Measurements from ENCODE around the gene ACER3. TPM values are rescaled to one million over a fixed set of nuclear protein-coding genes. Genes with fewer than 3 reads are reported as not detected.
"Not testable (repeated sequence)": the region's sequence is repeated elsewhere in the genome, so short reads cannot be mapped to it uniquely, and the experiment has no call there.

ACER3 gene
- total RNA-seq, 1 donor from 2014 or later: 15.6 TPM

DNA sequence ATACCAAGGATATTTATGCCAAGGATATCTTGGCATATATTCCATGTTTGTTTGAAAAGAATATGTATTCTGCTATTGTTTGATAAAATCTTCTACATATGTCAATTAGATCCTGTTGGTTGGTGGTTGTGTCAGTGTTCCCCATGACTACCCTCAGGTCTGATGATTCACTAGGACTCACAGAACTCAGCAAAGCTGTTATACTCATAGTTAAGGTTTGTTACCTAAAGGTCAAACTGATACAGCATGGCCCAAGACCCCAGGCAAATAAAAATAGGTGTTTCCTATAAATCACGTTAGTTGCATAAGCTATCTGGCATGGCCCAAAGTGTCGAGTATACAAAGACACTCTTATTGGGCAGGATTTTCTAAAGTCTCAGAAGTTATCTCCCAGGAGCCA, 143.2 kb downstream of the ACER3 start:
- no peak for DNase-seq (ENCODE audit: low spot score)
- intact Hi-C loops (cut with micrococcal nuclease): no loop called here
- Mint-ChIP-seq H3K36me3 (ENCODE audit: low read depth) (peaks cover 14% of the 10 kb centered on the region), H3K27ac (no peak overlapping the region), H3K4me3 (ENCODE audit: low read depth) (no peak overlapping the region), H3K4me1 (ENCODE audit: low read depth) (peaks cover 6% of the 10 kb centered on the region), H3K9me3 (no peaks in the 10 kb centered on the region), H3K27me3 (ENCODE audit: low read depth) (no peaks in the 10 kb centered on the region)

GRCh38 chr11:77009533-77010160, 148.9 kb downstream of the ACER3 start:
- intact Hi-C loops (cut with micrococcal nuclease): no loop called here
- H3K27ac Mint-ChIP-seq: no peak overlapping the region
- DNase-seq (ENCODE audit: low spot score): no peak
- H3K9me3 Mint-ChIP-seq: no peaks in the 10 kb centered on the region
- H3K27me3 Mint-ChIP-seq (ENCODE audit: low read depth): no peaks in the 10 kb centered on the region
- H3K4me1 Mint-ChIP-seq (ENCODE audit: low read depth): no peaks in the 10 kb centered on the region
- H3K36me3 Mint-ChIP-seq (ENCODE audit: low read depth): peaks cover 6% of the 10 kb centered on the region
- H3K4me3 Mint-ChIP-seq (ENCODE audit: low read depth): no peak overlapping the region

GRCh38 chr11:77014669-77015068, 154.0 kb downstream of the ACER3 start:
- H3K36me3 Mint-ChIP-seq (ENCODE audit: low read depth): peaks cover 18% of the 10 kb centered on the region
- DNase-seq (ENCODE audit: low spot score): no peak
- H3K4me1 Mint-ChIP-seq (ENCODE audit: low read depth): peaks cover 11% of the 10 kb centered on the region
- H3K27ac Mint-ChIP-seq: no peak overlapping the region
- H3K4me3 Mint-ChIP-seq (ENCODE audit: low read depth): no peak overlapping the region
- H3K27me3 Mint-ChIP-seq (ENCODE audit: low read depth): no peaks in the 10 kb centered on the region
- H3K9me3 Mint-ChIP-seq: no peaks in the 10 kb centered on the region
- intact Hi-C loops (cut with micrococcal nuclease): no loop called here

GRCh38 chr11:77018396-77018924, 157.7 kb downstream of the ACER3 start:
- H3K4me3 Mint-ChIP-seq (ENCODE audit: low read depth); H3K27me3 Mint-ChIP-seq (ENCODE audit: low read depth); DNase-seq (ENCODE audit: low spot score); intact Hi-C loops (cut with micrococcal nuclease); H3K9me3 Mint-ChIP-seq: not testable (repeated sequence)
- Mint-ChIP-seq H3K36me3 (ENCODE audit: low read depth) (peaks cover 27% of the 10 kb centered on the region), H3K4me1 (ENCODE audit: low read depth) (peaks cover 18% of the 10 kb centered on the region), H3K27ac (peak overlapping the region; percentile 51)

DNA sequence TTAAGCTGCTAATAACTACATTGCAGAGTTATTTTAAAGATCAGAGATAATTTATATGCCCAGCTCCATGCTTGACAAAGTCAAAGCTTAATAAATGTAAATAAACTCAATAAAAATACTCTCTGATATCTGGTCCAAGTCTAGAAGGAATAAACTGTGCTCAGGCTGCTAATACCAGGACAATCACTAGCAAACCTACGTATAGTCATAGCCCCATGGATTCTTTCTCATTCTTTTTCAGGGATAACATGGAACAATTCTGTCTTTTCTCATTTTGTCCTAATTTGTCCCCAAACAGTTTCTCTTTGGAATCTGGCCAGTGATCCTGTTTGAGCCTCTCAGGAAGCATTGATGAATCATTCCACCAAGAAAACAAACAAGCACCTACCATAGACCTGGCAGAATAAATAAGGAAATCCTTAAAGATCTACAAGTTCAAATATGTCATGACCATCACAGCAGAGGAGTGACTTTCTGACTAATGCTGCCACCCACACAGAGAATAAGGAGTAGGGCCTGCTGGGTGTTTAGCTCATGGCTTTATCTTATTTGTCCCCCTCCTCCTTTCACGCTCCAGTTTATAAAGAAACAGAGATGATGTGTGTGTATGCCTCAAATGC, 159.4 kb downstream of the ACER3 start:
- intact Hi-C loops (cut with micrococcal nuclease): no loop called here
- no peak overlapping the region for H3K4me3 Mint-ChIP-seq (ENCODE audit: low read depth)
- H3K27me3 Mint-ChIP-seq (ENCODE audit: low read depth): no peaks in the 10 kb centered on the region
- H3K36me3 Mint-ChIP-seq (ENCODE audit: low read depth): peaks cover 27% of the 10 kb centered on the region
- H3K9me3 Mint-ChIP-seq: no peaks in the 10 kb centered on the region
- peaks cover 18% of the 10 kb centered on the region for H3K4me1 Mint-ChIP-seq (ENCODE audit: low read depth)
- no peak overlapping the region for H3K27ac Mint-ChIP-seq
- DNase-seq (ENCODE audit: low spot score): no peak

GRCh38 chr11:77020734-77021133, 160.0 kb downstream of the ACER3 start:
- Mint-ChIP-seq H3K4me3 (ENCODE audit: low read depth) (no peak overlapping the region), H3K27ac (no peak overlapping the region), H3K4me1 (ENCODE audit: low read depth) (peaks cover 18% of the 10 kb centered on the region), H3K36me3 (ENCODE audit: low read depth) (peaks cover 27% of the 10 kb centered on the region), H3K27me3 (ENCODE audit: low read depth) (no peaks in the 10 kb centered on the region), H3K9me3 (no peaks in the 10 kb centered on the region)
- intact Hi-C loops (cut with micrococcal nuclease): no loop called here
- DNase-seq (ENCODE audit: low spot score): no peak

- no peak for DNase-seq (ENCODE audit: low spot score)
- Mint-ChIP-seq H3K36me3 (ENCODE audit: low read depth) (peaks cover 9% of the 10 kb centered on the region), H3K27ac (no peak overlapping the region), H3K9me3 (no peaks in the 10 kb centered on the region), H3K4me1 (ENCODE audit: low read depth) (peaks cover 7% of the 10 kb centered on the region), H3K4me3 (ENCODE audit: low read depth) (no peak overlapping the region), H3K27me3 (ENCODE audit: low read depth) (peaks cover 2% of the 10 kb centered on the region)
- intact Hi-C loops (cut with micrococcal nuclease): no loop called here
Measured at GRCh38 chr11:77024745-77025144, 164.0 kb downstream of the ACER3 start.

DNA sequence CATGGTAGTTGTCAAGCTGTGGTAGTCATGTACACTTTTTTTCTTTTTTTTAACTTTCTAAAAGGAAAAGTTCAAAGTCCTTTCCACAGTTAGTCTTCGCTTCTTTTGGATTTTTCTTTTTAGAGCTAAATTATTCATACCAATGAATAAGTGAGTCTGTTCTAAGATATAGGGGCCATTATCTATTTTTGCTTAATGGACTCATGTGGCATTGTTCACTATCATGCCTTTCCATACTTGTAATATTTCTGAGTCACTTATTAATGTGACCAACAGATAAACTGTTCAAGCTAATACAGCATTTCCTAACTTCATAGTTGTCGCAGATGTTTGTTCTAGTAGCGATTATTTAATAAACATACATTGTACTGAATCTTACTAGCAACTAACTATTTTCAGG, 165.5 kb downstream of the ACER3 start:
- Mint-ChIP-seq H3K36me3 (ENCODE audit: low read depth) (peaks cover 3% of the 10 kb centered on the region), H3K27me3 (ENCODE audit: low read depth) (peaks cover 2% of the 10 kb centered on the region), H3K27ac (no peak overlapping the region), H3K4me1 (ENCODE audit: low read depth) (no peaks in the 10 kb centered on the region), H3K4me3 (ENCODE audit: low read depth) (no peak overlapping the region), H3K9me3 (no peaks in the 10 kb centered on the region)
- intact Hi-C loops (cut with micrococcal nuclease): no loop called here
- DNase-seq (ENCODE audit: low spot score): no peak

GRCh38 chr11:77026743-77027142, 166.0 kb downstream of the ACER3 start:
- intact Hi-C loops (cut with micrococcal nuclease): no loop called here
- Mint-ChIP-seq H3K27ac (no peak overlapping the region), H3K9me3 (no peaks in the 10 kb centered on the region), H3K4me3 (ENCODE audit: low read depth) (no peak overlapping the region), H3K36me3 (ENCODE audit: low read depth) (peaks cover 2% of the 10 kb centered on the region), H3K4me1 (ENCODE audit: low read depth) (no peaks in the 10 kb centered on the region), H3K27me3 (ENCODE audit: low read depth) (peaks cover 2% of the 10 kb centered on the region)
- DNase-seq (ENCODE audit: low spot score): no peak

DNA sequence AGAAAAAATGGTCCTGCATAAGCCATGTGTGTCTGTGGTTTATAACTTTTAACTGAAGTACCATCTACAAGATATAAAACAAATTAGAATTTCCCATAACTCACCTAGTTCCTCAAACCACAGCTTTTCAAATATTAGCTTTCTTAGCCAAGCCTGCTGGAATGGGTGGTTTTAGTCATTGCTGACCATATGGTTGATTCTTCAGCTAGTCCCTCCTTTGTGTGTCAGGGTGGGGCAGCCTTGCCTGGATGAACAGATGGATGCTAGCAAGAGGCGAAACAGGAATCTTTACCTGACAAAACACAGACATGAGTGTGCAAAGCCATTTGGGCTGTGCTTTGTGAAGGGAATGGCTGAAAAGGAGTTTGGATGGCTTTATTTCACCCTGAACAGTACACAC, 166.6 kb downstream of the ACER3 start:
- no peak for DNase-seq (ENCODE audit: low spot score)
- peaks cover 2% of the 10 kb centered on the region for H3K27me3 Mint-ChIP-seq (ENCODE audit: low read depth)
- H3K4me1 Mint-ChIP-seq (ENCODE audit: low read depth): no peaks in the 10 kb centered on the region
- H3K4me3 Mint-ChIP-seq (ENCODE audit: low read depth): no peak overlapping the region
- no peak overlapping the region for H3K27ac Mint-ChIP-seq
- no peaks in the 10 kb centered on the region for H3K9me3 Mint-ChIP-seq
- H3K36me3 Mint-ChIP-seq (ENCODE audit: low read depth): no peaks in the 10 kb centered on the region
- intact Hi-C loops (cut with micrococcal nuclease): no loop called here

GRCh38 chr11:77029829-77030228, 169.1 kb downstream of the ACER3 start:
- Mint-ChIP-seq H3K27ac (no peak overlapping the region), H3K4me3 (ENCODE audit: low read depth) (no peak overlapping the region), H3K36me3 (ENCODE audit: low read depth) (no peaks in the 10 kb centered on the region), H3K9me3 (no peaks in the 10 kb centered on the region), H3K4me1 (ENCODE audit: low read depth) (peaks cover 4% of the 10 kb centered on the region), H3K27me3 (ENCODE audit: low read depth) (peaks cover 2% of the 10 kb centered on the region)
- intact Hi-C loops (cut with micrococcal nuclease): no loop called here
- DNase-seq (ENCODE audit: low spot score): no peak

DNA sequence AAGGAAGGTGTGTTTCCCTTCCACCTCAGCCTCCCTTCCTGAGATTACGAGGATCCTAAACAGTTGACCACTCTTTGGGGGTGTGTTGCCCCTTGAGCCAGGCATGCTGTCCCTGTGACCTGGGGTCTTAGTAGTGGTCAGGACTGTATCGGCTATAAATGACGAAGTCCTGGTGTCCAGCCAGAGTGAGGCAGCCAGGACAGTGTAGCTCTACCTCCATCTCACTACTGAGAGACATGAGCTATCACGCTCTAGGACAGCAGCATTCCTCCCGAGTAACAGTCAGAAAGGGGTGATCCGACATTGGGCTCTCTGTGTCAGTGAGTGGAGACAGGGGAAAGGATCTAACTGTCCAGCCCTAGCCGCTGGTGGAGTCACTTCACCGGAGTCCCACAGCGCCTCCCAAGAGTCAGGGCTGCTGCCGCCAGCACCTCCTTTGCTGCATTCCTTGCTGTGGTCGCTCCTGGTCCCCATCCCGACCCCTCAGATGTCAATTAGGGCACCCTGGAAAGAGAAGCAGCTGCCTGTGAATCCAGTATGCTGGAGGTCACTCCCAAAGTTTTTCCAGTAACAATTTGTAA, 170.2 kb downstream of the ACER3 start:
- no peak for DNase-seq (ENCODE audit: low spot score)
- no peak overlapping the region for H3K27ac Mint-ChIP-seq
- H3K36me3 Mint-ChIP-seq (ENCODE audit: low read depth): no peaks in the 10 kb centered on the region
- intact Hi-C loops (cut with micrococcal nuclease): no loop called here
- peaks cover 2% of the 10 kb centered on the region for H3K27me3 Mint-ChIP-seq (ENCODE audit: low read depth)
- no peaks in the 10 kb centered on the region for H3K9me3 Mint-ChIP-seq
- no peak overlapping the region for H3K4me3 Mint-ChIP-seq (ENCODE audit: low read depth)
- H3K4me1 Mint-ChIP-seq (ENCODE audit: low read depth): peaks cover 4% of the 10 kb centered on the region

DNA sequence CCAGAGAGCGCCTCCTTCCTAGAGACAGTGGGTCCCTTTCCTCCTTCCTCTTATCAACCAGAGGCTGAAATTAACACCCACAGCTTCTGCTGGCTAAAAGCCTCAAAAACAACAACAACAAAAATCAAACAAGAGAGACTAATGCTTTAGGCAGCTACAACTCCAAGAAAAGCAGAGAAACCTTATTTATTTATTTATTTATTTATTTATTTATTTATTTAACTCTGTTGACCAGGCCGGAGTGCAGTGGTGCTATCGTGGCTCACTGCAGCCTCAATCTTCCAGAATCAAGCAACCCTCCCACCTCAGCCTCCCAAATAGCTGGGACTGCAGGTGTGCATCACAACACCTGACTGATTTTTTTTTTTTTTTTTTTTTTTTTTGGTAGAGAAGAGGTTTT, 170.9 kb downstream of the ACER3 start:
- H3K4me3 Mint-ChIP-seq (ENCODE audit: low read depth): no peak overlapping the region
- no peak overlapping the region for H3K27ac Mint-ChIP-seq
- peaks cover 6% of the 10 kb centered on the region for H3K27me3 Mint-ChIP-seq (ENCODE audit: low read depth)
- peaks cover 4% of the 10 kb centered on the region for H3K4me1 Mint-ChIP-seq (ENCODE audit: low read depth)
- intact Hi-C loops (cut with micrococcal nuclease): no loop called here
- H3K36me3 Mint-ChIP-seq (ENCODE audit: low read depth): no peaks in the 10 kb centered on the region
- no peaks in the 10 kb centered on the region for H3K9me3 Mint-ChIP-seq
- DNase-seq (ENCODE audit: low spot score): no peak
